HG03565 (cell line): Measurements from ENCODE around the gene DICER1.
"Not testable (repeated sequence)": the region's sequence is repeated elsewhere in the genome, so short reads cannot be mapped to it uniquely, and the experiment has no call there.

Experiments used
- ATAC-seq: cut with Tn5 transposase; IDR thresholded peaks from one replicate; pipeline ENCODE4 v1.9.1; 2021; ENCODE audit warnings: mild to moderate bottlenecking, moderate library complexity; ENCODE audit not compliant: unreplicated experiment

The DICER1 gene

DNA sequence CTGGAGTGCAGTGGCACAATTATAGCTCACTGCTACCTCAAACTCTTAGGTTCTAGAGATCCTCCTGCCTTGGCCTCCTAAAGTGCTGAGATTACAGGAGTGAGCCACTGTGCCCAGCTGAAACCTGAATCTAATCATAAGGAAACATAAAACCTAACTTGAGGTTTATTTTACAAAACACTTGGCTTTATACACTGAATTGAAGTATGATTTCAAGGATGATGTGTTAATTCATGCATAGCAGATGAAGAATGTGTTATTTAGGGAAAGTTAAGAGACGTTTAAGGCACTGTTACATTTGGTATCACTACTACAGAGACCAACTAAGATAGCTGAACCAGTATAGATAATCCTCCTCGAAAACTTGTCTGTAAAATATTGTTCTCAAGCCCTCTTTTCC lies 6.4 kb downstream of the DICER1 start:
- no peak for ATAC-seq

DNA sequence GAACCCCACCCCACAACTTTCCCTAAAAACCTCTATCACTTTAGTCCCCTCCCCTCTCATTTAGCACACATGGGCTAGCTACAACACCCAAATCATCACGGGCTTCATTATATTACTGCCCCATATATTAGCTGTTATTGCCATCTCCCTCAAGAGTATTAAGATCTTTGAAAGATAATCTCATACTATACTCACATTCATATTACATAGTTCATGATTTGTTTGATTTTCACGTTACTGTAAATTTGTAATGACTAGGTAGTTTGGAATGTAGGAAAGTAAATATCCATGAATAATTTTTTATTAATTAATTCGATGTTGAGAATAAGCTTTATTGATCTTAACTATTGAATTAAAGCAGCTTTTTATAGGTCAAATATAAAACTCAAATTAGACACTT lies 7.9 kb downstream of the DICER1 start:
- ATAC-seq: no peak

DNA sequence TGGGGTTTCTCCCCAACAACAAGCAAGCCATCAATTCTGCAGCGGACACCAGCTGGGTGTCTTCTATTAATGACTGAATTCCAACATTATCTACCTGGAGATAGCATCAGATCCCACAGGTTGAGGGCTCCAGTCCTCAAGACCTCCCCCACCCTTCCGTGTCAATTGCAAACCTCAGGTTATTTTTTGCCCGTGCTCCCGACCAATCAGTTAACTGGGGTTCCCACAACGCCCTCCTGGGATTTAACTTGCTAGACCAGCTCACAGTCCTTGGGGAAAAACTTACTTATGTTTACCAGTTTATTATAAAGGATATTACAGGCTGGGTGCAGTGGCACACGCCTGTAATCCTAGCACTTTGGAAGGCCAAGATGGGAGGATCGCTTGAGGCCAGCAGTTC lies 9.7 kb downstream of the DICER1 start:
- ATAC-seq: no peak

DNA sequence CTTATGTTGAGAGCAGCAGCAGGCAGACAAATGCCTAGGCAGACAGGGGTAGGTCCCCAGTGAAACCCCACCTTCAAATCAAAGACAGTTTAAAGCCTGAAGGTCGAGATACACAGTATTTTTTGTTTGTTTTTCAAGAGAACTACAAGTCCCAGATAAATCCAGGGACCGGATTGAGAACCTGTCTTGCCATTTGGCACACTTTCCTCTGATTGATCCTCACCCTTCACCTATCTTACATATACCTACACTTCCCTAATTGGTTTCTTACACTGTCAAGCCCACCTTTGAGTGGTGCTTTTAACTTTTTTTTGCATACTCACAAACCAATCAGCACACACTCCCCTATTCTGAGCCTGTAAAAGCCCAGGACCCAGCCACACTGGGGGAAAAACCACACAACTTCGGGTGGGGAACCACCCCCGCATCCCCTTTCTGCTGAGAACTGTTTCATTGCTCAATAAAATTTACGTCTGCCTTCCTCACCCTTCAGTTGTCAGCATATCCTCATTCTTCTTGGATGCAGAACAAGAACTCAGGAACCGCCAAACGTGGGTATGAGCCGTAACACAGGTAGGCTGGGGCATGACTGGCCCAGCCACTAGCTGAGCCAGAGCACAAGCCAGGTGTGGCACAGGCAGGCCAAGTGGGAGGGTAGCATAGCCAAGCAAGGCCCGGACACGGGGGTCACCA lies 11.1 kb downstream of the DICER1 start:
- no peak for ATAC-seq

DNA sequence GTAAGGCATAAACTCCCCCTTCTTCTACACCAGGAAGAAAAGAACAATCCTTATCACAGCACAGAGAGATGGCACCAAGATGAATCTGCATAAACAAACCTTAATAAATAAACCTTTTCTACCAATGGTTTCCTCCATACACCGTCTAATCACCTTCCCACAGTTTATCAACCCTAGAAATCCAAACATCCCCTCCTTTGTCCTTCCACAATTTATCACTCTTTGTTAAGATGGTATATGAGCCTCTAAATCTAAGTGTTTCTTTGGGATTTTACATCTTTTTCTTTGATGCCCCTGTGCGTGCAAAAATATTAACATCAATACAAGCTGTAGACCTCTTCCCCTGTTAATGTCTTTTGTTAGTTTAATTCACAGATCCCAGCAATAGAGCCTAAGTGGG lies 12.5 kb downstream of the DICER1 start:
- no peak for ATAC-seq

DNA sequence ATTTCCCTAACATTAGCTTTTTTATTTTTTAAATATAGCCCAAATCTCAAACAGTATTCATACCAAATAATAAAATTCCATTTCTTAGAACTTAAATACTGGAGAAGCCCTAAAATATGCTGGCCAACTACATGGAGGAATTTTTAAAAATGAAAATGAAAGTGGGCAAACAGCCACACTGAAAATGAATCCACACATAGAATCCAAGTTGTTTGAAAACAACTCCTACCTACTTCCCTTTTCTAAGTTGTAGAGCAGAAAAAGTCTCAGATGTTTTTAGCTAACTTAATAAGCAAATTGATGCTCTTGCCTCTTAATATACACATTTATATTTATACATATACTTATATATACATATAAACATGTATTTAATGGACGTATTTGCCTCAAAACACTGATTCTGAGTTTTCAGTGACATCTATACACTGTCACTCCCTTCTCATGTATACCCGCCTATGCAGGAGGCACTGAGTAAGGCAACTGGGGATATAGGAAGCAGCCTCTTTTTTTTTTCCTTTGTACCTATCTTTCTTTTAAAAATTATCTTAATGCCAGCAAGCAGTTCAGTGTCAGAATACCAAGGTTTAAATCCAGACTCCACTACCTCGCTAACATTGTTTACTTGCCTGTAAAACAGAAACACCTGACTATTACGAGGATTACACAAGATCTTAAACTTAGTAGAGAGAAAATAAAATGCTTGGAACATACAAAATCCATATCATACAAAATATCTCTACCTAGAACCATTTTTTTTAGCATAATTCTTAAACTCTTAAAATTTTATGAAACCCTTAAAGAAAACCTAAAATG lies 13.3 kb downstream of the DICER1 start:
- no peak for ATAC-seq

DNA sequence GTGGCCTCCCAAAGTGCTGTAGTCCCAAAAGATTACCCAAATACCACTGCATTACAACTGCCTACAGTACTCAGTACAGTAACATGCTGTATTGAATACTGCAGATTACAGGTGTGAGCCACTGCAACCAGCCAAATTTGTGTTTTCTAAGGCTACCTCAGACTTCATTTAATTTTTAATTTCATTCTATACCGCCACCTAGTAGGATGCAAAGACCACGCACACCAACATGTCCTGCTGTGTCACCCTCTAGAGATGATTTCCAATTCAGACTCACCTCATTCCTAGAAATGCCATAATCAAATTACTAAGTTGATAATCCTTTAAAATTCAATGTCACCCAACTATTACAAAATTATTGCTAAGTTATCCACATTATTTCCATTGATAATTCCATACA lies 15.1 kb downstream of the DICER1 start:
- no peak for ATAC-seq

DNA sequence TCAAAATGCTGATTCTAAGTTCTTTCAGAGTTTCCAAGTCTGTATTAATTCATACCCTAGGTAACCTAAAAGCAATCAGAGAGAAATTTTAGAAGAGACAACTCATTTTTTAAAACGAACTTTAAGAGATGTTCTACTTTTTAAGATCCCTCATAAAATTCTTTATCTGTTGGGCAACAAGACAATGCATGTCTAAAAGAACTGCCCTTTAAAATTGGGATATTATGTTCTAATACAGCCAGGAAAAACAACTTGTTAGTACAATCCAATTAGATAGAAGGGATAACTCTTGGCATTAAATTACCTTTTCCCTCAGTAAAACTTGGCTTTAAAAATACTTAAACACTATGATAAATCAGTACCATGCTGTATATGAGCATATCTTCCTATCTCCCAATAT lies 15.6 kb downstream of the DICER1 start:
- ATAC-seq: no peak

DNA sequence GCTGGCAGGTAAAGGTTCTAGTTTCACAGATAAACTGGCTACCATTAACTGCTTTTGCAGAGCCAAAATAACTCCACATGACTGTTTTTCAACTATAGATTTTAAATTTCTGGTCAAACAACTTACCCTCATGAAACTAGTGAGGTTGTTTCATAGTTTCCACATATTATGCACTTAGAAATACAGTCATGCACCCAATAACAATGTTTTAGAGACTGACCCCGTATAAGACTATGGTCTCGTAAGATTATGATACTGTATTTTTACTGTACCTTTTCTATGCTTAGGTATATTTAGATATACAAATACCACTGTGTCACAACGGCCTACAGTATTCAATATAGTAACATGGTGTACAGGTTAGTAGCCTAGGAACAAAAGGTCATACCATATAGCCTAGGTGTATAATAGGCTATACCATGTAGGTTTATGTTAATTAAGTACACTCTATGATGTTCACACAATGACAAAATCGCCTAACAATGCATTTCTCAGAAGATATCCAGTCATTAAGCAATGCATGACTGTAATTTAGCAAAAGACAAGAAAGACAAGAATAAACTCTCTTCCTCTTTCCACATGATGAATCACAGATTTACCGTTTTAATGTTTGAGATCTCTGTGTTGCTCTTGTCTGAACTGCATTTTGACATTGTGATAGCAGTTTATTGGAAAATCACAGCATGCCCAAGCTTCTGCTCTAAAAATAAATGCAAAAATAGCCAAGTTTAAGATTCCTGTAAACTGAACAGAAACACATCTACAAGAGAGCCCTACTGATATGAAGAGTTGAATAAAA lies 17.1 kb downstream of the DICER1 start:
- ATAC-seq: no peak

DNA sequence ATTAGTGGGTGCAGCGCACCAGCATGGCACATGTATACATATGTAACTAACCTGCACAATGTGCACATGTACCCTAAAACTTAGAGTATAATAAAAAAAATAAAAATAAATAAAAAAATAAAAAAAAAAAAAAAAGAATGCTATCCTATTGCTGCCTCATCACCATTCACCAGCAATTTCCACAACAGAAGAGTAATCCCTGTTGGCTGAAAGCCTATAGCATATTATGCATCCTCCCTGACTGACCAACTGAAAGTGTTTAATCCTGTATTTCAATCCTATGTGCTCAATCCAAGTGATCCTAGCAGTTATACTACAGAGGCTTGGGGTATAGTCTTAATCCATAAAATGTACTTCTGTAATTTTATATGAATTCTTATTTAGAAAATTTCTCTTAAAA lies 18.5 kb downstream of the DICER1 start:
- no peak for ATAC-seq

DNA sequence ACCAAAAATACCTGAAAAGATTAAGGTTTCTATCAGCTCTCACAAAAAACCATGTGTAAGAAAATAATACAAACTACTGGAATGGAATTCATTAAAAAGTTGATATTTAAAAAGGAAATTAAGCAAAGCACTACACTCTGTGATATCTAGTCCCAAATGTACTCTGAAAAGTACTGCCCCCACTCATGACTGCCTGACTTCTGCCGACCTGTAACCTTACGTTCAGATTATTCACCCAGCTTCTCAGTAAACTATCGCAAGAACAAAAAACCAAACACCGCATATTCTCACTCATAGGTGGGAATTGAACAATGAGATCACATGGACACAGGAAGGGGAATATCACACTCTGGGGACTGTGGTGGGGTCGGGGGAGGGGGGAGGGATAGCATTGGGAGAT lies 18.9 kb downstream of the DICER1 start:
- not testable (repeated sequence) for ATAC-seq

DNA sequence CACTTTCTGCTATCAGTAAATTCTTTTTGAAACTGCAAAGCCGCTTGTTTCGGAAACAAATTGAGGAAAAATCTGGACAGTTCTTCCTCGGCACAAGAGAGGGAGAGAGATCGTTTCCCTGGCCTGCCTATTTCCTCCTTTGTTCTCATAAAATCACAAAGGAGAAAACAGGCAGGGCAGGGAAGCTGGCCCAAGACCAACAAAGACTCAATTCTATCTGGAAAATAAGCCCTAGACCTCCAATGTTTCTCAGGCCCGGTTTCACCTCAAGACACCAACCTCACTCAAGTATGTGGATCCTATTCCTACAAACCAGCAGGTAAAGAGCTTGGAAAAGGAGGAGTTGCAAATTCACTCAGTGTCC lies 19.5 kb downstream of the DICER1 start:
- ATAC-seq: no peak

DNA sequence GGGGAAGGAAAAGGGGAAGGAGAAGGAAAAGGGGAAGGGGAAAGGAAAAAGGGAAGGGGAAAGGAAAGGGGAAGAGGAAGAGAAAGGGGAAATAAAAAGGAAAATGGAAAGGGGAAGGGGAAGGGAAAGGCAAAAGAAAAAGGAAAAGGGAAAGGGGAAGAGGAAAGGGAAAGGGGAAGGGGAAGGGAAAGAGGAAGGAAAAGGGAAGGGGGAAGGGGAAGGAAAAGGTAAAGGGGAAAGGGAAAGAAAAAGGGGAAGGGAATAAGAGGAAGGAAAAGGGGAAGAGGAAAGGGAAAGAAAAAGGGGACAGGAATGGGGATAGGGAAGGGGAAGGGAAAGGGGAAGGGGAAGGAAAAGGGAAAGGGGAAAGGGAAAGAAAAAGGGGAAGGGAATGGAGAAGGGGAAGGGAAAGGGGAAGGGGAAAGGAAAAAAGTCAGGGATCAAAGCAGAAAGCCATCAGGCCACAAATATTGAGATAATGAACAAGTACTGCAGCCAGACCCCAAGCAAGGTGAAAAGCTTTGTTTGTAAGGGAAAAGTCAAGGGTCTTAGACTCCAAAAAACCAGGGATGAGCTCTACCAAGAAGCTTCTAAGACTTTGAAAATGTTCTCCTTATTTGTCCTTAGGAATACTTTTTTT lies 20.0 kb downstream of the DICER1 start:
- ATAC-seq: no peak

DNA sequence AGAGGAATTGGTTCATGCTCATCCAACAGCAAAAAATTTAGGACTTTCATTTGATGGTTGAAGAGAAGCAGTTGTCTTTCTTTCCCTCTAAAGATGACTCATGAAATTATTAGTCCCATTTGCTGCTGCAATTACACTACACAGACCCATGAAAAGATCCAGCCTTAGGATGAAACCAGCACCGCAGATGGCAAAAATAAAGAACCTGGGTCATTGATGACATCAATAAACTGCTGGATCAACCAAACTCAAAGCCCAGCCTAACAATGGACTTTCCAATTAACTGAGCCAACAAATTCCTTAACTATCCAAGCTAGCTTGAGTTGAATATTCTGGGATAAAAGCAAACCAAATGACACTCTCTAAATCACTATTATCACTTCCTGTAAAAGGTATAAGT lies 20.7 kb downstream of the DICER1 start:
- ATAC-seq: no peak

DNA sequence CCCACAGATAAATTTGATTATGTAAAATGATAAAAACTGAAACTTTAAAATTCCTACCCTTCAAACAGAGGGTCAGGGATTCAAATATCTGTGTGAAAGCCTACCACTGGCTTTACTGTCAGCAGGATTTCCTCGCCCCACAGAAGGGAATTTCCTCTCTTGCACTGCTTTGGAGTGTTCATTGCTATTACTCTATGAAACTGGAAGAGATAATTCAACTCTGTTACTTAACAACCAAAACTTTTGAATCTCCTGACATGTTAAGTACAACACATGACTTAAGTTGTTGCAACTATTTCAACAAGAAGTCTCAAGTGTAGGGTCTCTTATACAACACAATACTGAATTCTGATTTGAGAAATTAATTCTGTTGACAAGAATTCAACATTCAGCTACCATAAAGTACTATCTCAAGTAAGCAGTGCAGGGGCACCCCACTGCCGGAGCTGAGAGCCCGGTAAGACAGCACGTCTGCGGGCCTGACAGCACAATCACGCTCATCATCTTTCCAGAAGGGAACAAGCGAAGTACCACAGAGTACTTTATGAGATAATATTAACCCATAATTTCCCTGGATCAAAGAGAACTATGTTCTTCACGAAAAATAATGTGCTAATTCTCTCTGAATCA lies 22.9 kb downstream of the DICER1 start:
- ATAC-seq: no peak

DNA sequence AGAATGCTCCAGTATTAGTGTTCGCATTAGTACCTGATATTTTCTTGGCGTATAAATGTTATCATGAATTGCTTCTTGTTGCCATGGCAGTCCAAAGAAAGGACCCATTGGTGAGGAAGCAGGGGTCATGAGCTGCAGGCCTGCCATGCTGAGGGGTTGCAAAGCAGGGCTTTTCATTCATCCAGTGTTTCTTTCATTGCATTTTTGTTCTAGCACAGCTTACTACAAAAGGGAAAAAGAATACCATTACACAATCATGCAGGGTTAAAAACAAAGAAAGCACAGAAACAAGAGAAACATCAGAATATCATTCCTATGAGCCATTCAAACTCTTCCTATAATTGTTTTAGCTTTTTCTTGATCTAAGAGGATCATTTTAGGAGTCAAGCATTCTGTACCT lies 24.0 kb downstream of the DICER1 start:
- no peak for ATAC-seq

DNA sequence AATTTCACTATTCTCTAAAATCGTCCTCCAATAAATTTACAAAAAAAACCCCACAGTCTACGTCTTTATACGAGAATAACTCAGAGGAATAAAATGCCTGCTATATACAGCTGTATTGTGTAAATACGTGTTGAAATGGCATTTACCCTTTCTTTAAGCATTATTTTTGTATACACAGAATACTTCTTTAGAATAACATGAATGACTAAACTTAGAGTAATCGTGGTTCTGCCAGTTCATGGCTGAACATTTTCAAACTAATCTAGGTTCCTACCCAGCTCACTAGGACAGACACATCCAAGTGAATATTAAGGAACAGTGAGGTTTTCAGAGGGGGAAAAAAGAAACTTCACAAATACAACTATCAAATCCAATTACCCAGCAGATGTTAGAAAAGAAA lies 24.6 kb downstream of the DICER1 start:
- ATAC-seq: no peak

DNA sequence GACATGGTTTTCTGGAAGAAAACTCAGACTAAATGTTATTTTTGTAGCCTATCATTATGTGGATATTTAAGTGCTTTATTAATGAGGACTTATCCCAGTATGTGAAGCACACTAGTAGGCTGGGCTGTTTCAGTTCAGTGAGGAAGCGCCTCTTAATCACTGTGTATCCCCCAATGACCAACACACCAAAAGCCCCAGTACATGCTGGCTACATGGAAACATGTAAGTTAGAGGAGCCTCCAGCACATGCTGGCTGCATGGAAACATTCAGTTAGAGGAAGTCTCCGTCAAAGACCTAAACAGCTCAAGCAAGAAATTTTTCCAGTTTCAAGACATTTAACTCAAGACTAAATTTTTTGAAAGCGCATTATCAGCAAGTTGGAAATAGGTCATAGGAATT lies 26.8 kb downstream of the DICER1 start:
- no peak for ATAC-seq

DNA sequence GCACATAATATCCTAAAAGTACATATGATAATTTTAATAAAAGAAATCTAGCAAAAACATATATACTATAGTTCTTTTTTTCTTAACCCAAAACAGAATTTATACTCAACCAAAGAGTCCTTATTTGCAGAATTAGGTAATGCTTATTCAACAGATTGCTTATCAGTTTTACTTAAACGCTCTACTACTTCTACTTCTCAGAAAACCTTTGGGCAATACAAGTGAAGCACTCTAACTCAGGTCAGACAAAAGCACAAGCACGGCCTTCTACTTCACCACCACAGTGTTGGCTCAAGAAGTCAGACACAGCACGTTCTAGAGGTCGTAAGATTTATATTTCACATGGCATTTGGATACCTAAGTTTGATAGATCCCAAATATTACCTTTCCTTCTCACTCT lies 29.2 kb downstream of the DICER1 start:
- ATAC-seq: no peak

DNA sequence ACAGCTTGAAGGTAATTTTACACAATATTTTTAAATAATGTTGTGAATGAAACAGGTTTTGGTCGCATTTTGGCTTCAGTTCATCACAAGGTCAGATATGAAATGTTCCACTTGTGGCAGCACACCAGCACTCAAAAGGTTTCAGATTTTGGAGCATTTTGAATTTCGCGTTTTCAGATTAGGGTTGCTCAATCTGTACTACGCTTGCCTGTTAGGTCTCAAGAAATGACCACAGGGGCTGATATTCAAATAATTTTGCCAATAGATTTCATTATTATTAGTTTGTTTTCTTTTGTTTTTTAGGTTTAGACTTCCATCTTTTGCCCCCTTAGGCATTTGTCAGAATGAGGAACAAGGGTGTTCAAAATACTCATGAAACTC lies 29.8 kb downstream of the DICER1 start:
- no peak for ATAC-seq

DNA sequence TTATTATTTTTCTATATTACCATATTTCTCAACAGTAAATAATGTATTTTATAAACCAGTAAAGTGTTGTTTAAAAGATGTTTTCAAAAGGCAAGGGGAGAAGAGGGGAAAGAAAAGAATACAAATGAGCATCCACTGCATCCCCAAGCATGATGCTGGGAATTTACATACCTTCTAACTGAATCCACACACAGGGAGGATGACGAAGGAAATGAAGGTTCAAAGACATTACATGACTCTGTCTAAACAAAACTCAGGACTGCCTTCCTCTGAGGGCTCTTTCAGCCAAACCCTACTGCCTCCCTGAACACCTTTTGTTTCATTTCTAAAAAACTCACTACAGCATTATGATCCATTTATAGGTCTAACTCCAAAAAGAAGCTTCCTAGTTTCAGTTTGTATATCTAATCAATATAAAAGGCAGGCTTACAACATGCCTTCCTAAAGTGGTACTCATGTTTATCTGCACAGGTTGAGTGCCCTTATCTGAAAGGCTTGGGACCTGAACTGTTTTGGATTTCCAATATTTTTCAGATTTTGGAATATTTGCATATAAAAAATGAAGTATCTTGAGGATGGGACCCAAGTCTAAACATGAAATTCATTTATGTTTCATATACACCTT lies 30.3 kb downstream of the DICER1 start:
- no peak for ATAC-seq
